GM19324 (cell line): ENCODE data around the gene NUSAP1.
"Not testable (repeated sequence)": the region's sequence is repeated elsewhere in the genome, so short reads cannot be mapped to it uniquely, and the experiment has no call there.

Source experiments
- ATAC-seq: cut with Tn5 transposase; IDR thresholded peaks from one replicate; pipeline ENCODE4 v1.9.1; 2021; ENCODE audit warnings: mild to moderate bottlenecking, moderate library complexity; ENCODE audit not compliant: unreplicated experiment, low FRiP score

Gene NUSAP1

DNA sequence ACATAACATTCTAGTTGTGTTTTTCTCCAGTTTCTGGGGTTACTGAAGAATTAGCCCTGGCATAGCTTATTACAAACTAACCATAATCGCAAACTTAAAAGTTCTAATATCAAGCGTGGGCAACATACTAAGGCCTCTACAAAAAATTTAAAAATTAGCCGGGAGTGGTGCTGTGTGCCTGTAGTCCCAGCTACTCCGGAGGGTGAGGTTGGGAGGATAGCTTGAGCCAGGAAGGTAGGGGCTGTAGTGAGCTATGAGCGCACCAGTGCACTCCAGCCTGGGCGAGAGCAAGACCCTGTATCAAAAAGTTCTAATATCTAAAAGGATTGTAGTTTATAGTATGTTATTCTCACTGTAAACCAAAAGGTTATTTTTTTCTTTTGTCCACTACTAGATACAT is 1.4 kb upstream of the NUSAP1 start:
- ATAC-seq, result no peak

DNA sequence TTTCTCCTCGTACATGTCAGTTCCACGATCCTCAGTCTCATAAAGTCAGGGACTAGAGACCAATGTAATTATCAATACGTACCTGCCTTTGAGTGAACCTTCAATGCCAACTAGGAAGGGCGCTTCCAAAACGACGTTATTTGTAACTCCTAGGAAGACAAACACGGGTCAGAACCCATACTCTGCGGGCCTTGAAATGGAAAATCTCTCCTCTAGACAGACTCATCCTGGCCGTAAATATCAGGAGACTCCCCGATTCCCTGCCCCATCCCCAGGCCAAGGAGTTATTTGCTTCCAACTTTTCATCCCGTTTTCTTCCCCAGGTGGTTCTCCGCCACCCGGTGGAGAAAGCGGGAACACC is 868 bp upstream of the NUSAP1 start:
- ATAC-seq, result peak; percentile 2

DNA sequence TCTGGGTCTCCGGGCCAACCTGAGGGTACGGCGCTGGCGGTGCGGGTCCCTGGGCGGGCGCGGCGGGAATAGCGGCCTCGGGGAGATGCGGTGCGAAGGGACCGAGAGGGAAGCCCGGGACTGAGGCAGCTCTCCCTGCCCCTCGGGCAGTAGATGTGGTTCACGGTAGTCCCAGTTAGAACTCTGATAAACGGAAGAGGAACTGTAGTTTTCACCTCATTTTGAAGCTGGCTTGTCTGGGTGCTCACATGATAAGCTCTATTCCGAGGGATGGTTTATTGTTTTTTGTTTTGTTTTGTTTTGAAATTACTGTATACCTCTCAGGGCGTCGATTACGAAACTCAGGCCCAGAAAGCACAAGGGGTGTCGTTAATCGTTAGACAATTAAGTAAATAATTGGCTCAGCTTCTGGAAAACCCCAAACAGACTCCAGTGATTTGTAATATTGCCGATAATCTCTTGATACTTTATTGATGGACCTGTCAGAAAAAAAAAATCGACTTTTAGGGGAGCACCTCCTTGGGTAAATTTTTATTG is 413 bp downstream of the NUSAP1 start:
- ATAC-seq, result peak; percentile 20

DNA sequence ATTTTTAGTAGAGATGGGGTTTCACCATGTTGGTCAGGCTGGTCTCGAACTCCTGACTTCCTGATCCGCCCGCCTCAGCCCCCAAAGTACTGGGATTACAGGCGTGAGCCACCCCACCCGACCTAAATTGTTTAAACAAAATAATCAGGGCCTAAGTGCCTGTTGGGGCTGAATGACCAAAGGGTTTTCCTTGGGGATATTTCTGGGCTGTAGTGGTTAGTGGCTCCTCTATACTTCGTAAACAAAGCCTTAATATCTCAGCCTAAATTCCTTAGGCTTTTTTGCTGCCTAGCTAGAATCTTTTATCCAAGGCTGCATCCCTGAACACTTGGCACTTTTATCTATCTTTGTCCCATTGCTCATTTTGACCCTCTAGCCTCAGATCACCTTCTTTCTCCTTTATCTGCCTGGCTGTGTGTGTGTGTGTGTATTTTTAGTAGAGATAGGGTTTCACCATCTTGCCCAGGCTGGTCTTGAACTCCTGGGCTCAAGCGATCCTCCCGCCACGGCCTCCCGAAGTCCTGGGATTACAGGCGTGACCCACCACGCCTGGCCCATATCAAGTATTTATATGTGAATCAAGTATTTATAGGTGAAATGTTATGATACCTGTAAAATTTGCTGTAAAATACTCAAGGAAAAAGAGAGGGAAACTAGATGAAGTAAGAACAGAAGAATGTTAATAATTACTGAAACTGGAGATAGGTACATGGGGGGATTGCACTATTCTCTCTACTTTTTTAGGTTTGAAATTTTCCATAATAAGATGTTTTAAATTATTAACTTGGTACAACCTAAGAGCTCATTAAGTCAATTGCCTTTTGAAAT is 1.8 kb downstream of the NUSAP1 start:
- ATAC-seq, result no peak

- ATAC-seq, result no peak
Measured at GRCh38 chr15:41336549-41336948, 3.9 kb downstream of the NUSAP1 start.

GRCh38 chr15:41337047-41337446 is 4.4 kb downstream of the NUSAP1 start:
- ATAC-seq, result no peak

DNA sequence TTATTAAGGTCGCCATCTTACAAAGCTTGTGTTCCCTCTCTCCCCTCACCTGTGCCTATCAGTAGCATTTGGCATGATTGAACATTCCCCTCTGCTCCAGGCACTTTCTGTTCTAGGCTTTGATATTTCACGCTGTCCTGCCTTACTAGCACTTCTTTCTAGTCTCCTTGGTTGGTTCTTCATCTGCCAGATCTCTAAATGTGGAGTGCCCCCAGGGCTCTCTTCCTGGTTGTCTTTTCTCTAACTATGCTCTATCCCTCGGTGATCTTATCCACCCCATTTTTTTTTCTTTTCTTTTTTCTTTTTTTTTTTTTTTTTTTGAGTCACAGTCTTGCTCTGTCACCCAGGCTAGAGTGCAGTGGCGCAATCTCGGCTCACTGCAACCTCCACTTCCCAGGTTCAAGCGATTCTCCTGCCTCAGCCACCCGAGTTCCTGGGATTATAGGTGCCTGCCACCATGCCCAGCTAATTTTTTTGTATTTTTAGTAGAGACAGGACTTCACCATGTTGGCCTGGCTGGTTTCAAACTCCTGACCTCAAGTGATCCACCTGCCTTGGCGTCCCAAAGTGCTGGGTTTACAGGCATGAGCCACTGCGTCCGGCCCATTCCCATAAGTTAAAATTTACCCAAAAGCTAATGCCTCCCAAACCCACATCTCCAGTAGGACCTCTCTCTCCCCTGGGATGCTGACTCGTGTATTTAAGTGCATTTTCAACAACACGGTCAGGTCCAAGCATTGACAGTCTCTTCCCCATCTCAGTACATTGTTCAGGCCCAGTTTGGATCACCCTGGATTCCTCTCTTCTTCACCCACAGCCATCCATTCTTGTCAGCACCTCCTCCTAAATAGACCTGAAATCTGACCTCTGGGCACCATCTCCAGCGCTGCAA is 5.2 kb downstream of the NUSAP1 start:
- no peak for ATAC-seq

- no peak for ATAC-seq
Measured at GRCh38 chr15:41340189-41340695, 7.6 kb downstream of the NUSAP1 start.

DNA sequence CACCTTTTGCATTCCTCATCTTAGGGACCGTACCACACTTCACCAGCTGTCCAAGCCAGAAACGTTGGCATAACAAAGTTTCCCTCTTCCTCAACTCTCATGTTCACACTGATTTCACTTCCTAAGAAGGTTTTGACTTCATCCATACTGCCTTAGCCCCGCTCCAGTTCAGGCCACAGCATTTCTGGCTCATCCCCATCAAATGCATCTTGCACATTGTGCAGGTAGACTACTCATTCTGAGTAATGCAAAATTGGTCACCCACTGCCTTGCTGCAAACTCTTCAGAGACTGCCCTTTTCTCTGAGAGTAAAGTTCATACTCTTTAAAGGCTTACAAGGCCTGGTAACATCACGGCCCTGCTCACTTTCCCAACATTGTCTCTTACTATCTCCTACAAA is 8.8 kb downstream of the NUSAP1 start:
- no peak for ATAC-seq

- ATAC-seq, result no peak
Measured at GRCh38 chr15:41347236-41347635, 14.6 kb downstream of the NUSAP1 start.

- ATAC-seq, result no peak
Measured at GRCh38 chr15:41350057-41350717, 17.5 kb downstream of the NUSAP1 start.

DNA sequence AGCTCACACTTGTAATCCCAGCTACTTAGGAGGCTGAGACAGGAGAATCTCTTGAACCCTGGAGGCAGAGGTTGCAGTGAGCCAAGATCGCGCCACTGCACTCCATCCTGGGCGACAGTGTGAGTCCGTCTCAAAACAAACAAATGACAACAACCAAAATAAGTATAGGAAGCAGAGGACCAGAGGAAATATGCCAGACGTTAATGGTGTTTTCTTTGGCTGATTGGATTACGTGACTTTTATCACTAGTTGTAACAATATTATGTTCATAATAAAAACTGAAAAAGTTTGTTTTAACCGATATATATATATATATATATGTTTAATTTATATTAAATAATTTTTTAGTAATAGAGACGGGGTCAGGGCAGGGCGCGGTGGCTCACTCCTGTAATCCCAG is 21.7 kb downstream of the NUSAP1 start:
- ATAC-seq, result no peak

DNA sequence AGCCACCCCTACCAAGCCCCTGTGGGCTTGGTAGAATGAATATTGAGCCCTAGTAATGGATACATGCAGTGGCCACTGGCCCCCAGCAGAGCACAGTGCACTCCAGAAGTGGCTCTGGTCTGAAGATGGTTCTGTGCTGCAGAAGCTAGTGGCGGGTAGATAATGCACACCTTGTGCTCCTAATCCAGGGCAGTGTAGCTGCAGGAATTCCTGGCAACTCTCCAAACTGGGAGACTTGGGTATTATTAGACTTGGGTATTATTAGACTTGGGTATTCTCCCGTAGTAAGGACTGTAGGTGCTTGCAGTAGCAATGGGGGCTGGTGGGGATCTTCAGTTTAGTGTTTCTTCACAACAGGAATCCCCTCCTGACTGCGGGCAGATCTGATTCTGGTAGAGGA is 34.7 kb downstream of the NUSAP1 start:
- ATAC-seq, result no peak

DNA sequence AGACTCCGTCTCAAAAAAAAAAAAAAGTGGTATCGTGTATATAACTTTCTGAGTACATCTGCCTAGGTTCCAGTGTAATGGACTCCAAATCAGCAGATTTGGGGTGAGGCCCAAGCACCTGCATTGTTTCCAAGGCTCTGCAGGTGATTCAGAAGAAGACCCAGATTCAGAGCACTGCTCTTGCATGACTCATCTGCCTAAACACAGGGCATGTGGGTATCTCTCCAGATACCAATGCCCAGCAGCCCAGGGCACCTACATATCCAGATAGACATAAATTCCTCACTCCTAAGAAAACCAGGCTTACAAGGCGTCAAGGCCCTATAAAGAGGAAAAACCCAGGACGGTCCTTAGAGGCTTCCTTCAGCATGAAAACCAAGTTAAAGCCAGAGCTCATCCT is 45.3 kb downstream of the NUSAP1 start:
- ATAC-seq, result no peak

DNA sequence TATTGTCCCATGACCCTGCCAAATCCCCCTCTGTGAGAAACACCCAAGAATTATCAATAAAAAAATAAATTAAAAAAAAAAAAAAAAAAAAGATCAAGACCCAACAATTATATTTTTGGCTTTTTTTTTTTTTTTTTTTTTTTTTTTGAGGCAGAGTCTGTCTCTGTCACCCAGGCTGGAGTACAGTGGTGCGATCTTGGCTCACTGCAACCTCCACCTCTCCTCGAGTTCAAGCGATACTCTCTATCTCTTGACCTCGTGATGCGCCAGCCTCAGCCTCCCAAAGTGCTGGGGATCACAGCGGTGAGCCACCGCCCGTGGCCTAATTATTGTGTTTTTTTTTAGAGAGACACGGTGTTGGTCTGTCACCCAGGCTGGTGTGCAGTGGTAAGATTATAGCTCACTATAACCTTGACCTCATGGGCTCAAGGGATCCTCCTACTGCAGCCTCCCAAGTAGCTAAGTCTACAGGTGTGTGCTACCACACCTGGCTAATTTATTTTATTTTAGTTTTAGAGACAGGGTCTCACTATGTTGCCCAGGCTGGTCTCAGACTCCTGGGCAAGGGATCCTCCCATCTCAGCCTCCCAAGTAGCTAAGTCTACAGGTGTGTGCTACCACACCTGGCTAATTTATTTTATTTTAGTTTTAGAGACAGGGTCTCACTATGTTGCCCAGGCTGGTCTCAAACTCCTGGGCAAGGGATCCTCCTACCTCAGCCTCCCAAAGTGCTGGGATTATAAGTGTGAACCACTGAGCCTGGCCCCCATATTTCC is 51.5 kb downstream of the NUSAP1 start:
- ATAC-seq, result not testable (repeated sequence)

DNA sequence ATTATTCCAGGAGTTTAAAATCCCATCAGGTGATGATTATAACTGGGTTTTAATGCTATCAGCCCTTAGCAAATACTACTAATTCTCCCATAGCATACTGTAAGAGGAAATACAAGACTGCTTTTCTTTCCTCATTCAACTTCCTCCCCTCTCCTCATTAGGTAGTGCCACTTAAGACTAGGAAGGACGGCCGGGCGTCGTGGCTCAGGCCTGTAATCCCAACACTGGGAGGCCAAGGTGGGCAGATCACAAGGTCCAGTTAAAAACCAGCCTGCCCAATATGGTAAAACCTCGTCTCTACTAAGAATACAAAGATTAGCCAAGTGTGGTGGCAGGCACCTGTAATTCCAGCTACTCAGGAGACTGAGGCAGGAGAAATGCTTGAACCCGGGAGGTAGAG is 55.0 kb downstream of the NUSAP1 start:
- no peak for ATAC-seq

DNA sequence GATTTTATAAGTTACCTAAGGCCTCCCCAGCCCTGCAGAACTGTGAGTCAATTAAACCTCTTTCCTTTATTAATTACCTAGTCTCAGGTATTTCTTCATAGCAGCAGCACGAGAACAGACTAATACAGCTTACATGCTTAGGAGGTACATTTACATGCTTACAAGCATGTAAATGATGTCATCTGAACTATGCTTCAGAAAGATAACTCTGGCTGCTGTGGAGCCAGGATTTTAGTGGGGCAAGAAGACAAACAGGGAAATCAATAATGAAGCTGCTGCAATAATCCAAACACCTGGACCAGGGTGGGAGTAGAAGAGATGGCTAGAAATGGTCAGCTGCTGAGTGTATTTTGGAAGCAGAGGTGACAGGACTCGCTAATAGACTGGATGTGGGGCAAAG is 60.0 kb downstream of the NUSAP1 start:
- ATAC-seq, result no peak

DNA sequence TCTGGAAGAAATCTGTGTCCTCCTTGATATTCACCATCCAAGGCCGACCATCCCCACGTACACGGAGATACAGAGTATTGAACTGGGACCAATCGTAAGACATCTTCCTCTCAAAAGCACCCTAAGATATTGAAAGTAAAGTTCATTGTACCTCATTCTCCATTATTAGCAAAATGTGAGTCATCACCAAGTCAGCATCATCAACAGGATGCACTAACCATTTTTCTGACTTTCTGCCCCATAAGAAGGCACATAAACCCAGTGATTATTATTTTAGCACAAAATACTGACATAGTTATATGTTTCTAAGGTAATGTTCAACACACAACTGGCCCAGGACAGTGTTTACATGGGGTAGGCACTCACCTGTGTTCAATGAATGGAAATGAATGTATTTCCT is 62.2 kb downstream of the NUSAP1 start:
- ATAC-seq, result no peak

- ATAC-seq, result no peak
Measured at GRCh38 chr15:41396111-41396510, 63.4 kb downstream of the NUSAP1 start.

DNA sequence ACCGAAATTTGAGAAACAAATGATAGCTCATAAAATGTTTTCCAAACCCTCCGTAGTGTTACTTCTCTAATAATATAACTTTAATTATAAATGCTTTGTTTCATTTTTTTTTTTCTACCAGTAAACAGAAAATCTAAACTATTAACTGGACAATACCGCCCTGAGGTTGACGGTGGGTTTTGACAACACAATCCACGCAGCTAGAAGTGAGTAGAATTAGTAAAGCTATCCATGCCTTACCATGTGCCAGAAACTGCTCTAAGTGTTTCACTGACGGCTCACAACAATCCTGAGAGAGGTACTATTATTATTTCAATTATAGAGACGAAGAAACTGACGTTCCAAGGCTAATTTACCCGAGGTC is 69.2 kb downstream of the NUSAP1 start:
- ATAC-seq, result peak; percentile 16
